NCI-H2171 treated with DMSO at 0.1 percent for 48 hours (cell line): ENCODE results near the gene MBD2.
"Not testable (repeated sequence)": the region's sequence is repeated elsewhere in the genome, so short reads cannot be mapped to it uniquely, and the experiment has no call there.

Experiments
- DNase-seq: peaks from one replicate; lab custom pipeline; 2025; lab: John Stamatoyannopoulos, UW

Gene MBD2

GRCh38 chr18:54151376-54151775 is 73.1 kb downstream of the MBD2 start:
- DNase-seq: no peak

GRCh38 chr18:54150226-54150625 is 74.2 kb downstream of the MBD2 start:
- peak; percentile 21 for DNase-seq

- no peak for DNase-seq
Measured at GRCh38 chr18:54149078-54149697, 75.3 kb downstream of the MBD2 start.

- DNase-seq: no peak
Measured at GRCh38 chr18:54148678-54149077, 75.8 kb downstream of the MBD2 start.

- no peak for DNase-seq
Measured at GRCh38 chr18:54148151-54148550, 76.3 kb downstream of the MBD2 start.

GRCh38 chr18:54147439-54147838 is 77.0 kb downstream of the MBD2 start:
- DNase-seq: peak; percentile 74

GRCh38 chr18:54141041-54141608 is 83.3 kb downstream of the MBD2 start:
- no peak for DNase-seq

- DNase-seq: no peak
Measured at GRCh38 chr18:54140641-54141040, 83.8 kb downstream of the MBD2 start.

GRCh38 chr18:54135216-54135615 is 89.3 kb downstream of the MBD2 start:
- no peak for DNase-seq

- no peak for DNase-seq
Measured at GRCh38 chr18:54134053-54134452, 90.4 kb downstream of the MBD2 start.

- DNase-seq: no peak
Measured at GRCh38 chr18:54130631-54131030, 93.8 kb downstream of the MBD2 start.

- no peak for DNase-seq
Measured at GRCh38 chr18:54130177-54130576, 94.3 kb downstream of the MBD2 start.

GRCh38 chr18:54129448-54130067 is 94.9 kb downstream of the MBD2 start:
- no peak for DNase-seq

GRCh38 chr18:54127759-54128378 is 96.6 kb downstream of the MBD2 start:
- DNase-seq: peak; percentile 48

- peak; percentile 32 for DNase-seq
Measured at GRCh38 chr18:54125429-54125828, 99.0 kb downstream of the MBD2 start.

GRCh38 chr18:54123720-54124440 is 100.6 kb downstream of the MBD2 start:
- DNase-seq: not testable (repeated sequence)

- peak; percentile 83 for DNase-seq
Measured at GRCh38 chr18:54119524-54120019, 104.9 kb downstream of the MBD2 start.

GRCh38 chr18:54117853-54118773 is 106.4 kb downstream of the MBD2 start:
- DNase-seq: no peak

- no peak for DNase-seq
Measured at GRCh38 chr18:54116541-54117257, 107.8 kb downstream of the MBD2 start.

GRCh38 chr18:54112356-54112755 is 112.1 kb downstream of the MBD2 start:
- no peak for DNase-seq
